Chondrocyte (in vitro differentiated cells): ENCODE results near the gene PAQR5. TPM values are rescaled to one million over a fixed set of nuclear protein-coding genes. Genes with fewer than 3 reads are reported as not detected.

Experiments
- DNase-seq: peaks from one replicate; pipeline ENCODE4 v3.0.0; 2021; ENCODE audit warnings: mixed read lengths, low spot score
- H3K27ac Mint-ChIP-seq: one replicate; pipeline ENCODE4 v1.8.0; 2021; ENCODE audit warnings: mild to moderate bottlenecking, moderate library complexity, mixed read lengths; ENCODE audit not compliant: unreplicated experiment
- H3K27me3 Mint-ChIP-seq: 2 replicates; pipeline ENCODE4 v1.8.0; 2021; ENCODE audit warnings: low read depth, mixed read lengths
- H3K36me3 Mint-ChIP-seq: 2 replicates; pipeline ENCODE4 v1.8.0; 2021; ENCODE audit warnings: low read depth, mixed read lengths
- H3K4me1 Mint-ChIP-seq: 2 replicates; pipeline ENCODE4 v1.8.0; 2021; ENCODE audit warnings: low read depth, mild to moderate bottlenecking, mixed read lengths
- H3K4me3 Mint-ChIP-seq: one replicate; pipeline ENCODE4 v1.8.0; 2021; ENCODE audit warnings: mild to moderate bottlenecking, moderate library complexity, mixed read lengths; ENCODE audit not compliant: unreplicated experiment
- H3K9me3 Mint-ChIP-seq: 2 replicates; pipeline ENCODE4 v1.8.0; 2021; ENCODE audit warnings: low read depth, mixed read lengths
- total RNA-seq: library from RNA; stranded (reverse); gene quantifications from 3 replicates; pipeline ENCODE4 v1.2.1, GENCODE V29; 2021
- TF ChIP-seq, protein P1 (sequence below): fragments of 200-600 bp; sonication (generic); IDR thresholded peaks from 2 replicates; pipeline ENCODE4 v1.5.0; 2021; ENCODE audit warnings: antibody characterized with exemption, mild to moderate bottlenecking, moderate library complexity

Gene PAQR5
- total RNA-seq, 1 donor from 2014 or later, result 0.20 TPM

DNA sequence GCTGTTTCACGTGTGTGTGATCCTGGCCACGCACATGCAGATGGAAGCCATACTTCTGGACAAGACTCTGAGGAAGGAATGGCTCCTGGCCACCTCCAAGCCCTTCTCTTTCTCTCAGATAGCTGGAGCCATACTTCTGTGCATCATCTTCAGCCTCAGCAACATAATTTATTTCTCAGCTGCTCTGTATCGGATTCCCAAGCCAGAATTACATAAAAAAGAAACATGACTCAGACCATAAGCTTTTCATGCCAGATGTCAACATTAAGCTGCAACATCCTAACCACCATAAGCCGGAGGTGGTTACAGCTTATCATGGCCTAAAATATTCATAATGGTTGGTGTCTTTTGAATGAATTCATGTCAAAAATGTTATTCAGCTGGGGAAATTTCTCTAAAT is 104.9 kb downstream of the PAQR5 start:
- Mint-ChIP-seq H3K4me3 (no peak overlapping the region), H3K27me3 (no peaks in the 10 kb centered on the region), H3K36me3 (peaks cover 3% of the 10 kb centered on the region), H3K4me1 (peaks cover 24% of the 10 kb centered on the region), H3K9me3 (no peaks in the 10 kb centered on the region), H3K27ac (peak overlapping the region; percentile 73)
- TF ChIP-seq, protein P1, sequence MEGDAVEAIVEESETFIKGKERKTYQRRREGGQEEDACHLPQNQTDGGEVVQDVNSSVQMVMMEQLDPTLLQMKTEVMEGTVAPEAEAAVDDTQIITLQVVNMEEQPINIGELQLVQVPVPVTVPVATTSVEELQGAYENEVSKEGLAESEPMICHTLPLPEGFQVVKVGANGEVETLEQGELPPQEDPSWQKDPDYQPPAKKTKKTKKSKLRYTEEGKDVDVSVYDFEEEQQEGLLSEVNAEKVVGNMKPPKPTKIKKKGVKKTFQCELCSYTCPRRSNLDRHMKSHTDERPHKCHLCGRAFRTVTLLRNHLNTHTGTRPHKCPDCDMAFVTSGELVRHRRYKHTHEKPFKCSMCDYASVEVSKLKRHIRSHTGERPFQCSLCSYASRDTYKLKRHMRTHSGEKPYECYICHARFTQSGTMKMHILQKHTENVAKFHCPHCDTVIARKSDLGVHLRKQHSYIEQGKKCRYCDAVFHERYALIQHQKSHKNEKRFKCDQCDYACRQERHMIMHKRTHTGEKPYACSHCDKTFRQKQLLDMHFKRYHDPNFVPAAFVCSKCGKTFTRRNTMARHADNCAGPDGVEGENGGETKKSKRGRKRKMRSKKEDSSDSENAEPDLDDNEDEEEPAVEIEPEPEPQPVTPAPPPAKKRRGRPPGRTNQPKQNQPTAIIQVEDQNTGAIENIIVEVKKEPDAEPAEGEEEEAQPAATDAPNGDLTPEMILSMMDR, result no peak
- no peak for DNase-seq

DNA sequence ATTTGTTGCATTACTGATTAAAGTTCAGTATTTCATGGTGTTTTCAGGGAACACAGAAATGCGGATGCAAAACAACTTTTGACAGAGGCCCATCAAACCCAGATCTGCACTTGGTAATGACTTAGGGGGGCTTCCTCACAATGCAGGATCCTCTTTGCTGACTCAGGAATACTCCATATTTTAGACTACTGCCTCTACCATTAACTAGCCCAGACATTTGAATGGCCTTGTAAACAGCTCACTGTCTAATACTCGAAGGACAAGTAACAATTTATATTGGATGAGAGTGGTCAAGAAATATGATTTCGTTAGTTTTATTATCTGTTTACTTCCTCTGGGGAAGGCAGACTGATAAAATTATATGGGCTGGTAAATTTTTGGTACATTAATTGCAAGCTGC is 106.4 kb downstream of the PAQR5 start:
- Mint-ChIP-seq H3K4me3 (no peak overlapping the region), H3K27ac (no peak overlapping the region), H3K9me3 (no peaks in the 10 kb centered on the region), H3K27me3 (no peaks in the 10 kb centered on the region), H3K4me1 (peaks cover 29% of the 10 kb centered on the region), H3K36me3 (peaks cover 3% of the 10 kb centered on the region)
- TF ChIP-seq, protein P1, result no peak
- DNase-seq, result no peak

DNA sequence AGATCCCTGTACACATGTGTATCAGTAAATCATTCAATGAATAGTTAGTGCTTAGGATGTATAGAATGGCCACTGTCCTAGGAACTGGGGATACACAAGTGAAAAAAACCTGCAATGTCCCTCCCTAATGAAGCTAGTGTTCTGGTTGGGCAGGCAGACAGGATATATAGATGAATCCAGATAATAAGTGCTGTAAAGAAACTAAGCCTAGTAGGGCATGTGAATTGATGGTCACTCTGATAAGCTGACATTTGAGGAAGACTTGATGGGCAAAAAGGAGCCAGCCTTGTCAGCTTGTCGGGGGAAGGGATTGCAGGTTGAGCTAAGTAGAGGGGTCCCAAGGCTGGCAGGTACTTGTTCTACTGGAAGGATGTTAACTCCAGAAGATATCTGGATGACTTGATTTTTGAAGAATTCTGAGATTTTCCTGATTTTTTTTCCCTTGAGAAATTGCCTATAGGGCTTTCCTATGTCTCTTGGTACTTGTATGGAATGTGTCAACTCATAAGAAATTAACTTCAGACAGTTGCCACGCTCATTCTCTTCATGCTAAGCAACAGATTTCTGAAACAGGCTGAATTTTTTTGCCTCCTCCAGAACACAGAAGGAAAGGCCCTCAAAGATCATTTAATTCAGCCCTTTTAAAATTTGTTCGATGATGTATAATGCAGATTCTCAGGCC is 109.1 kb downstream of the PAQR5 start:
- H3K4me1 Mint-ChIP-seq, result peaks cover 36% of the 10 kb centered on the region
- TF ChIP-seq, protein P1, result no peak
- DNase-seq, result no peak
- H3K9me3 Mint-ChIP-seq, result no peaks in the 10 kb centered on the region
- no peaks in the 10 kb centered on the region for H3K27me3 Mint-ChIP-seq
- no peak overlapping the region for H3K4me3 Mint-ChIP-seq
- no peaks in the 10 kb centered on the region for H3K36me3 Mint-ChIP-seq
- H3K27ac Mint-ChIP-seq, result no peak overlapping the region

DNA sequence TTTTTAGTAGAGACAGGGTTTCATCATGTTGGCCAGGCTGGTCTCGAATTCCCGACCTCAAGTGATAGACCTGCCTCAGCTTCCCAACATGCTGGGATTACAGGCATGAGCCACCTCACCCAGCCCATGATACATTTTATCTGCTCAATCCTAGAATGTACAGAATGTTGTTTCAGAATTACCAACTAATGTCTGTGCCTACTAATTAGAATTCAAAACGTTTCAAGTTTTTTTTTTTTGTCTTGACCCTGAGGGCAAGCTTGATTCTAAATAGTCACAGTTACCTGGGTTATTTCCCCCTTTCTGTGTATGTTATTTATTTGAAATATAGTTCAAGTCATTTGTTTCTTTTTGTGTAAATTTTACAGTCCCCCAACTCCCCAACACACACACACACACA is 110.1 kb downstream of the PAQR5 start:
- H3K27ac Mint-ChIP-seq, result no peak overlapping the region
- H3K4me3 Mint-ChIP-seq, result no peak overlapping the region
- H3K27me3 Mint-ChIP-seq, result no peaks in the 10 kb centered on the region
- H3K4me1 Mint-ChIP-seq, result peaks cover 36% of the 10 kb centered on the region
- no peak for DNase-seq
- TF ChIP-seq, protein P1, result no peak
- H3K36me3 Mint-ChIP-seq, result no peaks in the 10 kb centered on the region
- H3K9me3 Mint-ChIP-seq, result no peaks in the 10 kb centered on the region

DNA sequence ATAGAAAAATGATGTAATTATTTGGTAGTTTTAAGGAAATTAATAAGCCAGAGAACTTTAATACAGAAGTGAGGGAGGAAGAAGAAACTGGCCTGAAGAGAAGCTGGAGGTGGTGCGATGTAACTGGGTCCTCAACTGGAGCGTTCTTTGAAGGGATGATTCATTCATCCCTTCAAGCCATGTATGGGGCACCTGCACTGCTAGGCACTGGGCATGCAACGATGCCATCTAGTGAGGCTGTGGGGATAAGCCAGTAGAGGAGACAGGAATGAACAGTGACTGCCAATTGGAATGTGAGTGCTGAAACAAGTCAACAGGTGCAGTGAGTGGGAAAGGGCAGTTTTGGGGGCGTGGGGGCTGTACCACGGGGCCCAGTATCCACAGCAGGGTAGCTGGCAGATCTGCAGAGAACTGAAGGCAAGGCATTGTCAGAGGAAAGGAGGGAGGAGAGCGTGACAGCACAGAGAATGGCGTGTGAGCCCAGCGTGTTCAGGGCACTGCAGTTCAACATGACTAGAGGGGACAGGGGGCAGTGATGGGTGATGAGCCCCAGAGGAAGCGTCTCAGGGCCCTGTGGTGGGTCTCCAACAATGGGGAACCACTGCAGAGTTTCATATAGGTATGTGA is 111.6 kb downstream of the PAQR5 start:
- DNase-seq, result no peak
- H3K4me1 Mint-ChIP-seq, result peaks cover 34% of the 10 kb centered on the region
- H3K36me3 Mint-ChIP-seq, result no peaks in the 10 kb centered on the region
- H3K27me3 Mint-ChIP-seq, result no peaks in the 10 kb centered on the region
- TF ChIP-seq, protein P1, result peak; percentile 76
- H3K9me3 Mint-ChIP-seq, result no peaks in the 10 kb centered on the region
- no peak overlapping the region for H3K4me3 Mint-ChIP-seq
- H3K27ac Mint-ChIP-seq, result no peak overlapping the region
